GDM1 (cell line): ENCODE results near the gene MYO10.
"Not testable (repeated sequence)": the region's sequence is repeated elsewhere in the genome, so short reads cannot be mapped to it uniquely, and the experiment has no call there.

Experiments
- DNase-seq: peaks from one replicate; lab custom pipeline; 2025; lab: John Stamatoyannopoulos, UW

The MYO10 gene

GRCh38 chr5:16781828-16782626 is 154.1 kb downstream of the MYO10 start:
- DNase-seq: no peak

- DNase-seq: no peak
Measured at GRCh38 chr5:16780325-16780724, 155.8 kb downstream of the MYO10 start.

- DNase-seq: no peak
Measured at GRCh38 chr5:16777432-16777831, 158.7 kb downstream of the MYO10 start.

GRCh38 chr5:16776611-16777251 is 159.4 kb downstream of the MYO10 start:
- DNase-seq: no peak

- DNase-seq: no peak
Measured at GRCh38 chr5:16774806-16775205, 161.3 kb downstream of the MYO10 start.

GRCh38 chr5:16773991-16774390 is 162.1 kb downstream of the MYO10 start:
- DNase-seq: no peak

GRCh38 chr5:16772556-16772955 is 163.5 kb downstream of the MYO10 start:
- DNase-seq: no peak

GRCh38 chr5:16768184-16768583 is 167.9 kb downstream of the MYO10 start:
- no peak for DNase-seq

GRCh38 chr5:16763211-16763610 is 172.9 kb downstream of the MYO10 start:
- no peak for DNase-seq

- DNase-seq: peak; percentile 27
Measured at GRCh38 chr5:16759147-16759773, 176.8 kb downstream of the MYO10 start.

- no peak for DNase-seq
Measured at GRCh38 chr5:16757989-16758501, 178.0 kb downstream of the MYO10 start.

GRCh38 chr5:16757577-16757976 is 178.5 kb downstream of the MYO10 start:
- not testable (repeated sequence) for DNase-seq

- no peak for DNase-seq
Measured at GRCh38 chr5:16757146-16757545, 178.9 kb downstream of the MYO10 start.

- no peak for DNase-seq
Measured at GRCh38 chr5:16756692-16757091, 179.4 kb downstream of the MYO10 start.

GRCh38 chr5:16755641-16756040 is 180.4 kb downstream of the MYO10 start:
- no peak for DNase-seq

- no peak for DNase-seq
Measured at GRCh38 chr5:16754601-16755000, 181.5 kb downstream of the MYO10 start.

GRCh38 chr5:16754086-16754485 is 182.0 kb downstream of the MYO10 start:
- DNase-seq: no peak

- DNase-seq: no peak
Measured at GRCh38 chr5:16750445-16750844, 185.6 kb downstream of the MYO10 start.

GRCh38 chr5:16749626-16750025 is 186.5 kb downstream of the MYO10 start:
- no peak for DNase-seq

GRCh38 chr5:16744164-16744880 is 191.8 kb downstream of the MYO10 start:
- DNase-seq: no peak

- no peak for DNase-seq
Measured at GRCh38 chr5:16742938-16743337, 193.2 kb downstream of the MYO10 start.

GRCh38 chr5:16740811-16741392 is 195.2 kb downstream of the MYO10 start:
- DNase-seq: no peak
